MCF 10A (cell line): ENCODE results near the gene PXDC1. TPM values are rescaled to one million over a fixed set of nuclear protein-coding genes. Genes with fewer than 3 reads are reported as not detected.
"Not testable (repeated sequence)": the region's sequence is repeated elsewhere in the genome, so short reads cannot be mapped to it uniquely, and the experiment has no call there.

Source experiments
- BruUV-seq: library from RNA; stranded (reverse); fragments of 400-500 nt; replicated peaks from 2 replicates; lab custom pipeline; 2021; lab: Mats Ljungman, UMichigan
- CTCF ChIA-PET: fragments of 300-600 bp; sonication (Branson Sonifier 250); formaldehyde crosslinking; extraction: SDS; loops from one replicate; lab custom pipeline; 2021; ENCODE audit warnings: antibody characterized with exemption, inconsistent platforms; lab: Yijun Ruan, JAX
- POLR2A ChIA-PET: fragments of 300-600, 350-650 bp; sonication (Branson Sonifier 250); formaldehyde crosslinking; extraction: SDS; loops from one replicate; lab custom pipeline; 2020; ENCODE audit warnings: antibody characterized with exemption, inconsistent platforms; lab: Yijun Ruan, JAX
- DNase-seq: peaks from one replicate; pipeline ENCODE4 v3.0.0-alpha.2; 2018; ENCODE audit not compliant: unreplicated experiment
- H3K27ac Mint-ChIP-seq: one replicate; pipeline ENCODE4 v1.8.0; 2022; ENCODE audit warnings: mild to moderate bottlenecking, low read depth, mixed read lengths; ENCODE audit not compliant: unreplicated experiment
- H3K27me3 Mint-ChIP-seq: one replicate; pipeline ENCODE4 v1.8.0; 2022; ENCODE audit warnings: mixed read lengths; ENCODE audit not compliant: insufficient read depth, unreplicated experiment
- H3K36me3 Mint-ChIP-seq: one replicate; pipeline ENCODE4 v1.8.0; 2022; ENCODE audit warnings: mild to moderate bottlenecking, moderate library complexity, mixed read lengths; ENCODE audit not compliant: insufficient read depth, unreplicated experiment
- H3K4me1 Mint-ChIP-seq: one replicate; pipeline ENCODE4 v1.8.0; 2022; ENCODE audit warnings: mixed read lengths; ENCODE audit not compliant: insufficient read depth, unreplicated experiment
- H3K4me3 Mint-ChIP-seq: one replicate; pipeline ENCODE4 v1.8.0; 2022; ENCODE audit warnings: mild to moderate bottlenecking, moderate library complexity, mixed read lengths; ENCODE audit not compliant: unreplicated experiment
- H3K9me3 Mint-ChIP-seq: one replicate; pipeline ENCODE4 v1.8.0; 2022; ENCODE audit warnings: mixed read lengths; ENCODE audit not compliant: unreplicated experiment
- intact Hi-C: fragments of 100-400 bp; cut with micrococcal nuclease; formaldehyde crosslinking; loops from 2 replicates; pipeline ENCODE4 v1.14.1; 2022
- total RNA-seq: library from RNA; stranded (reverse); gene quantifications from 2 replicates; pipeline ENCODE4 v1.2.3, GENCODE V29; 2022
- TF ChIP-seq, protein P1 (sequence below): fragments of 200-600 bp; IDR thresholded peaks from one replicate; pipeline ENCODE4 v1.8.0; 2022; ENCODE audit warnings: antibody characterized with exemption, mild to moderate bottlenecking; ENCODE audit not compliant: unreplicated experiment

The PXDC1 gene
- total RNA-seq, 1 experiment from 2014 or later, result 48.1 TPM

DNA sequence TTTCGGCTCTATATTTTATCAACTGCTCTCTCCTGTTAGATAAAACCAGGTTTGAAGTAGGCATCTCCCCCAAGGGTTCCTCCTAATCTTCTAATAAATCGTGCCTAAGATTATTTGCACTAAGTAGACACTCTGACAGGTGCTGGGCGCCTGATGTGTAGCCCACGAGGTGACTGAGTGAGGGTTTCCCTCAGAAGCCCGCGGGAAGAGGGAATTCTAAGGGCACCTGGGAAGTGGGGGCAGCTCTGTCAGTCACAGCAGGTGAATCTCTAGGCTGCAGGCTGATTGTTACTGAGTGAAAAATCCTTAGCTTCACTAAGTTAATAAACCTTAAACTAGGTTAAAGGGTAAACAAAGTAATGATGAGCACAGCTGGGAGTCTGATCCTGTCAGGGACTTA is 68.2 kb downstream of the PXDC1 start:
- H3K4me1 Mint-ChIP-seq, result no peaks in the 10 kb centered on the region
- BruUV-seq, result no TSS peak
- POLR2A ChIA-PET, result interaction anchor here (0.5 kb wide), 1 partner anchor 9 kb away, joined by 3 read pairs; no protein-coding TSS in a partner anchor

DNA sequence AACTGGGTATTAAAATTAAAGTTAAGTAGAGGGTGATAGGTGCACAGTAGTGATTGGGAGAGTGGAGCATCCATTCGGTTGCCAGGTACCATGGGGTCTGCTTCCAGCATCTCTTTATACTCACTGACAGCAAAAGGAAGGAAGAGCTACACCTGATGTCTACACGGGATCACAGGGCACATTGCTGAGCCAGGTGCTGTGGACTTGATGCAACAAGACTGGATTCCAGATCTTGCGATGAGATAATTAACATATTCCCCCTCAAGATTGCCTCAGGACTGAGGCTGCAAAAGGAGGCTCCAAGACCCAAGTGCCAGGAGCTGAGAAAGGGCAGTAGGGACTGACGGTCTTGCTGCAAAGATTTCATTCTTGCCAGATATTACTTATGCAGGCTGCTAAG is 72.6 kb downstream of the PXDC1 start:
- Mint-ChIP-seq H3K9me3 (peaks cover 7% of the 10 kb centered on the region), H3K4me3 (no peak overlapping the region), H3K36me3 (no peaks in the 10 kb centered on the region), H3K27ac (no peak overlapping the region), H3K4me1 (no peaks in the 10 kb centered on the region), H3K27me3 (no peaks in the 10 kb centered on the region)
- no peak for DNase-seq
- TF ChIP-seq, protein P1, sequence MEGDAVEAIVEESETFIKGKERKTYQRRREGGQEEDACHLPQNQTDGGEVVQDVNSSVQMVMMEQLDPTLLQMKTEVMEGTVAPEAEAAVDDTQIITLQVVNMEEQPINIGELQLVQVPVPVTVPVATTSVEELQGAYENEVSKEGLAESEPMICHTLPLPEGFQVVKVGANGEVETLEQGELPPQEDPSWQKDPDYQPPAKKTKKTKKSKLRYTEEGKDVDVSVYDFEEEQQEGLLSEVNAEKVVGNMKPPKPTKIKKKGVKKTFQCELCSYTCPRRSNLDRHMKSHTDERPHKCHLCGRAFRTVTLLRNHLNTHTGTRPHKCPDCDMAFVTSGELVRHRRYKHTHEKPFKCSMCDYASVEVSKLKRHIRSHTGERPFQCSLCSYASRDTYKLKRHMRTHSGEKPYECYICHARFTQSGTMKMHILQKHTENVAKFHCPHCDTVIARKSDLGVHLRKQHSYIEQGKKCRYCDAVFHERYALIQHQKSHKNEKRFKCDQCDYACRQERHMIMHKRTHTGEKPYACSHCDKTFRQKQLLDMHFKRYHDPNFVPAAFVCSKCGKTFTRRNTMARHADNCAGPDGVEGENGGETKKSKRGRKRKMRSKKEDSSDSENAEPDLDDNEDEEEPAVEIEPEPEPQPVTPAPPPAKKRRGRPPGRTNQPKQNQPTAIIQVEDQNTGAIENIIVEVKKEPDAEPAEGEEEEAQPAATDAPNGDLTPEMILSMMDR, result no peak
- ChIA-PET POLR2A (no interaction called here), CTCF (no interaction called here)
- BruUV-seq, result no TSS peak
- intact Hi-C loops, result no loop called here

More for the DNA sequence above, 68.2 kb downstream of the PXDC1 start:
- CTCF ChIA-PET, result interaction anchor here (0.7 kb wide), 1 partner anchor 225 kb away, joined by 3 read pairs; no protein-coding TSS in a partner anchor
- Mint-ChIP-seq H3K27me3 (no peaks in the 10 kb centered on the region), H3K4me3 (no peak overlapping the region), H3K27ac (no peak overlapping the region), H3K9me3 (no peaks in the 10 kb centered on the region), H3K36me3 (no peaks in the 10 kb centered on the region)
- no peak for DNase-seq
- TF ChIP-seq, protein P1, result no peak
- intact Hi-C loops, result no loop called here

DNA sequence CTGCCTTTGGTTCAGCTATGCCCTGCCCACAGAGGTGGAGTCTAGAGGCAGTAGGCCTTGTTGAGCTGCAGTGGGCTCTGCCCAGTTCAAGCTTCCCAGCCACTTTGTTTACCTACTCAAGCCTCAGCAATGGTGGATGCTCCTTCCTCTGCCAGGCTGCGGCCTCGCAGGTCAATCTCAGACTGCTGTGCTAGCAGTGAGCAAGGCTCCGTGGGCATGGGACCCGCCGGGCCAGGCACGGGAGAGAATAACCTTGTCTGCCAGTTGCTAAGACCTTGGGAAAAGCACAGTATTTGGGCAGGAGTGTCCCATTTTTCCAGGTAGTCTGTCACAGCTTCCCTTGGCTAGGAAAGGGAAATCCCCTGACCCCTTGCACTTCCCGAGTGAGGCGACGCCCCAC is 73.8 kb downstream of the PXDC1 start:
- DNase-seq, POLR2A ChIA-PET, H3K27me3 Mint-ChIP-seq, H3K9me3 Mint-ChIP-seq, H3K36me3 Mint-ChIP-seq, H3K27ac Mint-ChIP-seq, intact Hi-C loops, BruUV-seq, H3K4me1 Mint-ChIP-seq, H3K4me3 Mint-ChIP-seq: not testable (repeated sequence)
- CTCF ChIA-PET, result interaction anchor here (0.7 kb wide), 1 partner anchor 22 kb away, joined by 3 read pairs; no protein-coding TSS in a partner anchor

DNA sequence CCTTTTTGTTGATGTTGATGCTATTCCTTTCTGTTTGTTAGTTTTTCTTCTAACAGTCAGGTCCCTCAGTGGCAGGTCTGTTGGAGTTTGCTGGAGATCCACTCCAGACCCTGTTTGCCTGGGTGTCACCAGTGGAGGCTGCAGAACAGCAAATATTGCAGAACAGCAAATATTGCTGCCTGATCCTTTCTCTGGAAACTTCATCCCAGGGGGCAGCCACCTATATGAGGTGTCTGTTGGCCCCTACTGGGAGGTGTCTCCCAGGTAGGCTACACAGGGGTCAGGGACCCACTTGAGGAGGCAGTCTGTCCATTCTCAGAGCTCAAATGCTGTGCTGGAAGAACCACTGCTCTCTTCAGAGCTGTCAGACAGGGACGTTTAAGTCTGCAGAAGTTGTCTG is 74.2 kb downstream of the PXDC1 start:
- H3K36me3 Mint-ChIP-seq, DNase-seq, H3K9me3 Mint-ChIP-seq, H3K27ac Mint-ChIP-seq, POLR2A ChIA-PET, BruUV-seq, CTCF ChIA-PET, H3K4me1 Mint-ChIP-seq, H3K27me3 Mint-ChIP-seq, intact Hi-C loops, H3K4me3 Mint-ChIP-seq: not testable (repeated sequence)

Other genes with a start within 250 kb of the PXDC1 start
- 4.0 and 4.3 TPM in 2 replicates for gene FAM50B, start 97.7 kb upstream of the PXDC1 start, total RNA-seq